Kidney epithelial cell (primary cell): Measurements from ENCODE around the gene FAM81B. TPM values are rescaled to one million over a fixed set of nuclear protein-coding genes. Genes with fewer than 3 reads are reported as not detected.
A peak's percentile ranks its signal among the peaks of the same experiment; 100 is the strongest.

Experiments used
- DNase-seq: peaks from one replicate; pipeline ENCODE4 v3.0.0-alpha.2; 2010; ENCODE audit warnings: low read depth
- H3K27me3 ChIP-seq: 2 replicates; pipeline ENCODE4 v1.6.0; 2011; ENCODE audit warnings: low read length; ENCODE audit not compliant: control insufficient read depth, insufficient read depth
- H3K36me3 ChIP-seq: 2 replicates; pipeline ENCODE4 v1.5.1; 2011; ENCODE audit warnings: low read length; ENCODE audit not compliant: control insufficient read depth, insufficient read depth
- H3K4me3 ChIP-seq: 2 replicates; pipeline ENCODE4 v1.5.1; 2011; ENCODE audit warnings: low read depth, mild to moderate bottlenecking, control low read depth, low read length
- CTCF ChIP-seq: IDR thresholded peaks from 2 replicates; pipeline ENCODE4 v1.5.1; 2011; ENCODE audit warnings: mild to moderate bottlenecking, moderate library complexity, low read length, control low read depth, inconsistent platforms; ENCODE audit not compliant: insufficient read depth, poor library complexity, severe bottlenecking
- total RNA-seq: library from RNA; depleted of rRNA; stranded (reverse); fragments of >200 nt; gene quantifications from 2 replicates; pipeline ENCODE4 v1.2.3, GENCODE V29; 2015

FAM81B gene
- total RNA-seq, 1 donor from 2014 or later: 0.75 TPM

- Histone ChIP-seq H3K4me3 (no peak overlapping the region), H3K36me3 (no peaks in the 10 kb centered on the region), H3K27me3 (no peaks in the 10 kb centered on the region)
- TF ChIP-seq CTCF: no peak
- DNase-seq: no peak
Measured at GRCh38 chr5:95410279-95410678, 19.1 kb downstream of the FAM81B start.

GRCh38 chr5:95411474-95411873 lies 20.3 kb downstream of the FAM81B start:
- H3K36me3 ChIP-seq: no peaks in the 10 kb centered on the region
- TF ChIP-seq CTCF: no peak
- no peak for DNase-seq
- H3K27me3 ChIP-seq: no peaks in the 10 kb centered on the region
- H3K4me3 ChIP-seq: no peak overlapping the region

GRCh38 chr5:95414451-95414850 lies 23.3 kb downstream of the FAM81B start:
- no peaks in the 10 kb centered on the region for H3K36me3 ChIP-seq
- H3K4me3 ChIP-seq: no peak overlapping the region
- no peaks in the 10 kb centered on the region for H3K27me3 ChIP-seq
- no peak for DNase-seq
- no peak for TF ChIP-seq CTCF

GRCh38 chr5:95417971-95418370 lies 26.8 kb downstream of the FAM81B start:
- Histone ChIP-seq H3K36me3 (no peaks in the 10 kb centered on the region), H3K27me3 (no peaks in the 10 kb centered on the region), H3K4me3 (no peak overlapping the region)
- TF ChIP-seq CTCF: no peak
- DNase-seq: peak; percentile 23

GRCh38 chr5:95422838-95423237 lies 31.7 kb downstream of the FAM81B start:
- Histone ChIP-seq H3K36me3 (no peaks in the 10 kb centered on the region), H3K4me3 (no peak overlapping the region), H3K27me3 (no peaks in the 10 kb centered on the region)
- DNase-seq: no peak
- TF ChIP-seq CTCF: no peak

- no peaks in the 10 kb centered on the region for H3K27me3 ChIP-seq
Measured at GRCh38 chr5:95424016-95424415, 32.9 kb downstream of the FAM81B start.

More at GRCh38 chr5:95424016-95424415, 32.9 kb downstream of the FAM81B start:
- no peak for TF ChIP-seq CTCF
- Histone ChIP-seq H3K36me3 (no peaks in the 10 kb centered on the region), H3K4me3 (no peak overlapping the region)
- DNase-seq: no peak
